Activated CD8-positive, alpha-beta memory T cell treated with anti-CD3 and anti-CD28 coated beads, Interleukin-2, amount 50 U/mL, for 1 hour (primary cell): ENCODE results near the gene FAM90A1.
"Not testable (repeated sequence)": the region's sequence is repeated elsewhere in the genome, so short reads cannot be mapped to it uniquely, and the experiment has no call there.

ENCODE experiments used
- DNase-seq: peaks from one replicate; pipeline ENCODE4 v3.0.0-alpha.2; 2020; ENCODE audit errors: extremely low read depth

Gene FAM90A1

GRCh38 chr12:8233935-8234495, 6.6 kb upstream of the FAM90A1 start:
- not testable (repeated sequence) for DNase-seq

GRCh38 chr12:8233300-8233855, 6.0 kb upstream of the FAM90A1 start:
- not testable (repeated sequence) for DNase-seq

- DNase-seq, result peak; percentile 14
These were observed 4.5 kb upstream of the FAM90A1 start for GRCh38 chr12:8231666-8232608.

- DNase-seq, result not testable (repeated sequence)
These were observed 3.6 kb upstream of the FAM90A1 start for GRCh38 chr12:8231049-8231448.

GRCh38 chr12:8229486-8229885, 2.1 kb upstream of the FAM90A1 start:
- DNase-seq, result not testable (repeated sequence)

GRCh38 chr12:8228607-8229006, 1.2 kb upstream of the FAM90A1 start:
- not testable (repeated sequence) for DNase-seq

GRCh38 chr12:8227732-8228077, 287 bp upstream of the FAM90A1 start:
- DNase-seq, result not testable (repeated sequence)

- no peak for DNase-seq
These were observed 1.1 kb downstream of the FAM90A1 start for GRCh38 chr12:8226355-8226754.

GRCh38 chr12:8224782-8225181, 2.6 kb downstream of the FAM90A1 start:
- DNase-seq, result not testable (repeated sequence)

- DNase-seq, result not testable (repeated sequence)
These were observed 3.8 kb downstream of the FAM90A1 start for GRCh38 chr12:8223646-8224045.

- not testable (repeated sequence) for DNase-seq
These were observed 5.1 kb downstream of the FAM90A1 start for GRCh38 chr12:8222303-8222702.

GRCh38 chr12:8221844-8222243, 5.6 kb downstream of the FAM90A1 start:
- DNase-seq, result not testable (repeated sequence)

GRCh38 chr12:8221375-8221774, 6.0 kb downstream of the FAM90A1 start:
- DNase-seq, result not testable (repeated sequence)

GRCh38 chr12:8218711-8219382, 8.6 kb downstream of the FAM90A1 start:
- DNase-seq, result not testable (repeated sequence)

- DNase-seq, result not testable (repeated sequence)
These were observed 29.6 kb downstream of the FAM90A1 start for GRCh38 chr12:8197685-8198308.

GRCh38 chr12:8188088-8188487, 39.3 kb downstream of the FAM90A1 start:
- not testable (repeated sequence) for DNase-seq

GRCh38 chr12:8184206-8184605, 43.2 kb downstream of the FAM90A1 start:
- DNase-seq, result not testable (repeated sequence)

GRCh38 chr12:8183346-8183745, 44.1 kb downstream of the FAM90A1 start:
- DNase-seq, result not testable (repeated sequence)

- not testable (repeated sequence) for DNase-seq
These were observed 44.5 kb downstream of the FAM90A1 start for GRCh38 chr12:8182923-8183322.

GRCh38 chr12:8181271-8181670, 46.1 kb downstream of the FAM90A1 start:
- DNase-seq, result not testable (repeated sequence)

GRCh38 chr12:8179989-8180585, 47.3 kb downstream of the FAM90A1 start:
- DNase-seq, result peak; percentile 51
